H1 (cell line): Measurements from ENCODE around the gene KRTAP4-7. TPM values are rescaled to one million over a fixed set of nuclear protein-coding genes. Genes with fewer than 3 reads are reported as not detected.

Experiments used
- CTCF ChIA-PET: fragments of 300-600 bp; sonication (Branson Sonifier 250); formaldehyde crosslinking; loops from one replicate; lab custom pipeline; 2021; ENCODE audit not compliant: partially characterized antibody; lab: Charles Lee
- POLR2A ChIA-PET: fragments of 300-600 bp; sonication (Branson Sonifier 250); formaldehyde crosslinking; loops from one replicate; lab custom pipeline; 2021; ENCODE audit warnings: inconsistent platforms; ENCODE audit not compliant: partially characterized antibody; lab: Charles Lee
- DNase-seq, 2 experiments: peaks; one replicate each; pipeline versions ENCODE4 v3.0.0 to v3.0.0-alpha.2; 2010 to 2022; ENCODE audit warnings: low spot score in 2 of 2, low read depth in 1 of 2, mixed read lengths in 1 of 2
- FAIRE-seq: peaks from 2 replicates; lab custom pipeline; 2011; peaks lifted over from hg19 to GRCh38; lab: Jason Lieb, UNC
- H2AFZ ChIP-seq: 2 replicates; pipeline ENCODE4 v1.8.1; 2012; ENCODE audit warnings: low read length, inconsistent platforms
- H2AK5ac ChIP-seq: 2 replicates; pipeline ENCODE4 v1.6.1; 2013; ENCODE audit warnings: low read depth, low read length
- H2BK120ac ChIP-seq: replicated peaks from 2 replicates; pipeline ENCODE3; 2013; ENCODE audit warnings: low read depth, low read length, inconsistent platforms
- H2BK12ac ChIP-seq: 2 replicates; pipeline ENCODE4 v1.6.1; 2013; ENCODE audit warnings: low read depth, low read length
- H2BK15ac ChIP-seq: 2 replicates; pipeline ENCODE4 v1.6.1; 2013; ENCODE audit warnings: low read length
- H2BK20ac ChIP-seq: 2 replicates; pipeline ENCODE4 v1.6.1; 2013; ENCODE audit warnings: low read length
- H2BK5ac ChIP-seq: 2 replicates; pipeline ENCODE4 v1.6.1; 2013; ENCODE audit warnings: low read depth, low read length
- H3K14ac ChIP-seq: 2 replicates; pipeline ENCODE4 v1.6.1; 2013; ENCODE audit warnings: inconsistent platforms; ENCODE audit not compliant: insufficient read length
- H3K18ac ChIP-seq: 2 replicates; pipeline ENCODE4 v1.6.1; 2013; ENCODE audit warnings: low read length; ENCODE audit errors: extremely low read depth
- H3K23ac ChIP-seq: 2 replicates; pipeline ENCODE4 v1.6.1; 2013; ENCODE audit warnings: inconsistent platforms; ENCODE audit not compliant: insufficient read length
- H3K23me2 ChIP-seq: 2 replicates; pipeline ENCODE4 v1.6.1; 2013; ENCODE audit warnings: low read depth, low read length
- H3K27ac ChIP-seq: 2 replicates; pipeline ENCODE4 v1.6.1; 2011; ENCODE audit warnings: low read depth, low read length, inconsistent platforms
- H3K27me3 ChIP-seq, 4 experiments: replicated peaks in 1 of 4; 1 replicate in 1 of 4; 2 replicates in 3 of 4; pipeline versions ENCODE4 v1.6.1 to v1.8.1; 2011 to 2013; ENCODE audit warnings: low read length in 3 of 4, mild to moderate bottlenecking in 3 of 4, inconsistent platforms in 2 of 4, mixed read lengths in 2 of 4, moderate library complexity in 1 of 4; ENCODE audit not compliant: control insufficient read depth in 3 of 4, insufficient read depth in 3 of 4; ENCODE audit errors: extremely low read depth in 1 of 4
- H3K36me3 ChIP-seq, 4 experiments: 2 replicates each; pipeline versions ENCODE4 v1.6.1 to v1.8.1; 2011 to 2013; ENCODE audit warnings: mild to moderate bottlenecking in 4 of 4, low read length in 3 of 4, moderate library complexity in 2 of 4, control low read depth in 1 of 4, inconsistent platforms in 1 of 4; ENCODE audit not compliant: insufficient read depth in 4 of 4, control insufficient read depth in 2 of 4
- H3K4ac ChIP-seq: replicated peaks from 2 replicates; pipeline ENCODE3; 2013; ENCODE audit warnings: low read length, low read depth, mixed read lengths, inconsistent platforms; ENCODE audit not compliant: insufficient read length
- H3K4me1 ChIP-seq, 4 experiments: replicated peaks in 1 of 4; 1 replicate in 1 of 4; 2 replicates in 3 of 4; pipeline versions ENCODE4 v1.6.1 to v1.8.1; 2011 to 2013; ENCODE audit warnings: low read length in 3 of 4, inconsistent platforms in 2 of 4, mixed read lengths in 1 of 4; ENCODE audit not compliant: insufficient read depth in 4 of 4, control insufficient read depth in 3 of 4
- H3K4me2 ChIP-seq, 2 experiments: 2 replicates each; pipeline versions ENCODE4 v1.6.1 to v1.8.1; 2011 to 2013; ENCODE audit warnings: low read depth in 2 of 2, low read length in 2 of 2, control low read depth in 1 of 2, inconsistent platforms in 1 of 2, mild to moderate bottlenecking in 1 of 2; ENCODE audit not compliant: insufficient read depth in 1 of 2
- H3K4me3 ChIP-seq, 4 experiments: fragments of 200-600, 300-600 bp in 1 of 4; sonication (generic), shearing (Covaris generic), sonication (Bioruptor Twin) in 1 of 4; 2 replicates each; pipeline versions ENCODE4 v1.5.1 to v1.8.1; 2011 to 2016; ENCODE audit warnings: low read length in 4 of 4, low read depth in 3 of 4, control low read depth in 2 of 4, inconsistent platforms in 2 of 4, mild to moderate bottlenecking in 2 of 4, mixed read lengths in 1 of 4, moderate library complexity in 1 of 4; ENCODE audit not compliant: insufficient read depth in 2 of 4; ENCODE audit errors: extremely low read depth in 1 of 4
- H3K56ac ChIP-seq: replicated peaks from 2 replicates; pipeline ENCODE3; 2013; ENCODE audit warnings: low read depth, mild to moderate bottlenecking, mixed read lengths, low read length, inconsistent platforms; ENCODE audit not compliant: insufficient read length
- H3K79me1 ChIP-seq: 2 replicates; pipeline ENCODE4 v1.6.1; 2013; ENCODE audit warnings: low read depth, low read length, control low read depth
- H3K79me2 ChIP-seq, 2 experiments: 2 replicates each; pipeline versions ENCODE4 v1.6.1 to v1.8.1; 2012 to 2013; ENCODE audit warnings: low read length in 2 of 2, mild to moderate bottlenecking in 2 of 2, inconsistent platforms in 1 of 2; ENCODE audit not compliant: insufficient read depth in 2 of 2, control insufficient read depth in 1 of 2
- H3K9ac ChIP-seq, 4 experiments: replicated peaks in 1 of 4; 1 replicate in 1 of 4; 2 replicates in 3 of 4; pipeline versions ENCODE4 v1.6.1 to v1.8.1; 2011 to 2013; ENCODE audit warnings: low read depth in 3 of 4, low read length in 3 of 4, control low read depth in 2 of 4, mild to moderate bottlenecking in 2 of 4, moderate library complexity in 2 of 4, inconsistent platforms in 1 of 4; ENCODE audit errors: extremely low read depth in 1 of 4
- H3K9me3 ChIP-seq, 2 experiments: 2 replicates each; pipeline versions ENCODE4 v1.6.1 to v1.8.1; 2012 to 2013; ENCODE audit warnings: mild to moderate bottlenecking in 2 of 2, moderate library complexity in 2 of 2, control low read depth in 1 of 2, inconsistent platforms in 1 of 2, low read depth in 1 of 2, low read length in 1 of 2, mixed read lengths in 1 of 2; ENCODE audit not compliant: insufficient read depth in 2 of 2
- H4K20me1 ChIP-seq, 2 experiments: replicated peaks in 1 of 2; 2 replicates each; pipeline versions ENCODE3 to v1.8.1; 2011 to 2013; ENCODE audit warnings: inconsistent platforms in 2 of 2, low read length in 2 of 2, mild to moderate bottlenecking in 1 of 2; ENCODE audit not compliant: insufficient read depth in 2 of 2, control insufficient read depth in 1 of 2
- H4K5ac ChIP-seq: 2 replicates; pipeline ENCODE4 v1.6.1; 2013; ENCODE audit warnings: low read length, low read depth, mixed read lengths, inconsistent platforms; ENCODE audit not compliant: insufficient read length
- H4K8ac ChIP-seq: 2 replicates; pipeline ENCODE4 v1.8.0; 2013; ENCODE audit warnings: mild to moderate bottlenecking, moderate library complexity, low read length, inconsistent platforms; ENCODE audit not compliant: insufficient read depth; ENCODE audit errors: extremely low read depth
- H4K91ac ChIP-seq: replicated peaks from 2 replicates; pipeline ENCODE3; 2013; ENCODE audit warnings: low read length, mixed read lengths, inconsistent platforms; ENCODE audit not compliant: insufficient read length
- CBX8 ChIP-seq: fragments of 300-800, 300-1000 bp; sonication (generic); IDR thresholded peaks from 2 replicates; pipeline ENCODE4 v1.7.1; 2016; ENCODE audit warnings: low read depth, low read length, borderline replicate concordance
- EGR1 ChIP-seq: IDR thresholded peaks from 2 replicates; pipeline ENCODE4 v1.6.1; 2011; ENCODE audit warnings: low read depth, low read length, borderline replicate concordance
- FOSL1 ChIP-seq: IDR thresholded peaks from 2 replicates; pipeline ENCODE4 v1.6.1; 2011; ENCODE audit warnings: mild to moderate bottlenecking, low read depth, low read length, moderate library complexity; ENCODE audit not compliant: insufficient read depth
- JUND ChIP-seq: IDR thresholded peaks from 2 replicates; pipeline ENCODE4 v1.6.1; 2011; ENCODE audit warnings: mild to moderate bottlenecking, improper control_type of control experiment, low read length
- POU5F1 ChIP-seq: IDR thresholded peaks from 2 replicates; pipeline ENCODE4 v1.6.1; 2011; ENCODE audit warnings: low read depth, mild to moderate bottlenecking, low read length, moderate library complexity
- RAD21 ChIP-seq, 2 experiments: IDR thresholded peaks in 1 of 2; conservative IDR thresholded peaks in 1 of 2; 2 replicates each; pipeline ENCODE4 v1.6.1; 2011; ENCODE audit warnings: low read depth in 2 of 2, low read length in 2 of 2, improper control_type of control experiment in 1 of 2, inconsistent platforms in 1 of 2, mild to moderate bottlenecking in 1 of 2, moderate library complexity in 1 of 2
- TEAD4 ChIP-seq: IDR thresholded peaks from 2 replicates; pipeline ENCODE4 v1.6.1; 2012; ENCODE audit warnings: low read depth, low read length, inconsistent platforms, mixed read lengths
- WGBS, 2 experiments: shearing (Covaris generic) in 1 of 2; methylation state at CpG; one replicate each; pipeline versions ENCODE4 v1.1.6 to v1.1.7; 2013 to 2015; ENCODE audit warnings: low lambda C conversion rate in 2 of 2, mixed read lengths in 2 of 2, inconsistent platforms in 1 of 2, low coverage in 1 of 2, missing lambda C conversion rate in 1 of 2; ENCODE audit not compliant: insufficient replicate concordance in 2 of 2, insufficient coverage in 1 of 2, insufficient read length in 1 of 2; ENCODE audit errors: extremely low coverage in 1 of 2, missing lambda C conversion rate in 1 of 2; 5-methylcytosine and 5-hydroxymethylcytosine counted together
- polyA plus RNA-seq, 7 experiments: library from polyadenylated mRNA; depleted of rRNA in 3 of 7; stranded (reverse) in 5 of 7; unstranded in 2 of 7; fragments of >200 nt in 5 of 7; fragments of 200-250 nt in 2 of 7; gene quantifications; 1 replicate in 5 of 7; 2 replicates in 1 of 7; 4 replicates in 1 of 7; pipeline versions ENCODE4 v1.2.1 to v1.2.3, GENCODE V29; 2011 to 2013; ENCODE audit warnings: missing spikeins in 2 of 7, mixed read lengths in 2 of 7
- total RNA-seq: library from RNA; stranded (reverse); fragmentation: NEBNext Ultra II Directional; extraction: Animal tissue kit (Norgen Biotek cat#: 25700); gene quantifications from 2 replicates; pipeline ENCODE4 v1.2.1, GENCODE V29; 2021
- TF ChIP-seq, protein P1 (sequence below): IDR thresholded peaks from 2 replicates; pipeline ENCODE4 v1.6.1; 2011; ENCODE audit warnings: low read length, improper control_type of control experiment
- TF ChIP-seq, protein P2 (sequence below): IDR thresholded peaks from 2 replicates; pipeline ENCODE4 v1.6.1; 2011; ENCODE audit warnings: low read depth, mild to moderate bottlenecking, low read length; ENCODE audit not compliant: insufficient read depth

KRTAP4-7 gene
- total and polyA plus RNA-seq, 2 of the 8 experiments (the other 6 are each of a cell fraction or from before 2014, with no cell fraction given) = not detected

DNA sequence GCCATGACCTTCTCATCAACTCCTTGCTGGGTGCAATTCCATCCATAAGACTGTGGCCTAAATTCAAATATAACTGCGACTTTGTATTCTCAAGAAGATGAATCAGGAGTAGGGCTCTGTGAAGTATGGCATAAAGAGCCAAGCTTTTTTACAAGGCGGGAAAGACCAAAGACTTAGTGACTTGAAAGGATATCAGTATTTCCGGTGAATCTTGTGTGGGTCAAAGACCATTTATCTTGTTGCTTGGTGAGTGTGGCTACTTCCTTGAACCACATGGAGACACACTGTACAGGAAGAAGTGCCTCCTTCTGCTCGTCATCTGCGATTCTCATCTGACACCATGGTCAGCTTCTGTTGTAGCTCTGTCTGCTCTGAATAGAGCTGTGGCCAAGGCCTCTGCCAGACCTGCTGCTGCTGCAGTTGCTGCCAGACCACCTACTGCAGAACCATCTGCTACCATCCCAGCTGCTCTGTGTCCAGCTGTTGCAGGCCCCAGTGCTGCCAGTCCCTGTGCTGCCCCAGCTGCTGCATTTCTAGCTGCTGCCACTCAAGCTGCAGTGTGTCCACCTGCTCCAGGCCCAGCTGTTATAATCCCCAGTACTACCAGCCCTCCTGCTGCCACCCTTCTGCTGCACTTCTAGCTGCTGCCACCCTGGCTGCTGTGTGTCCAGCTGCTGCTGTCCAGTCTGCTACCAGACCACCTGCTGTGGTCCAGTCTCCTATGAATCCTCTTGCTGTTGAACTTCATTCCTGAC lies 12.2 kb upstream of the KRTAP4-7 start:
- no peak overlapping the region for H4K91ac ChIP-seq
- no peaks in the 10 kb centered on the region for H3K23me2 ChIP-seq
- no peak overlapping the region for H3K4me3 ChIP-seq
- H4K5ac ChIP-seq = no peak overlapping the region
- DNase-seq (no peak), FAIRE-seq (no peak)
- no peaks in the 10 kb centered on the region for H4K20me1 ChIP-seq
- no peak overlapping the region for H3K14ac ChIP-seq
- TF ChIP-seq FOSL1 = no peak
- TF ChIP-seq TEAD4 = no peak
- no peak for TF ChIP-seq CBX8
- TF ChIP-seq, protein P1, sequence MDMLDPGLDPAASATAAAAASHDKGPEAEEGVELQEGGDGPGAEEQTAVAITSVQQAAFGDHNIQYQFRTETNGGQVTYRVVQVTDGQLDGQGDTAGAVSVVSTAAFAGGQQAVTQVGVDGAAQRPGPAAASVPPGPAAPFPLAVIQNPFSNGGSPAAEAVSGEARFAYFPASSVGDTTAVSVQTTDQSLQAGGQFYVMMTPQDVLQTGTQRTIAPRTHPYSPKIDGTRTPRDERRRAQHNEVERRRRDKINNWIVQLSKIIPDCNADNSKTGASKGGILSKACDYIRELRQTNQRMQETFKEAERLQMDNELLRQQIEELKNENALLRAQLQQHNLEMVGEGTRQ = no peak
- no peak for TF ChIP-seq JUND
- TF ChIP-seq, protein P2, sequence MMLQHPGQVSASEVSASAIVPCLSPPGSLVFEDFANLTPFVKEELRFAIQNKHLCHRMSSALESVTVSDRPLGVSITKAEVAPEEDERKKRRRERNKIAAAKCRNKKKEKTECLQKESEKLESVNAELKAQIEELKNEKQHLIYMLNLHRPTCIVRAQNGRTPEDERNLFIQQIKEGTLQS = no peak
- no peak for TF ChIP-seq EGR1
- TF ChIP-seq POU5F1 = no peak
- TF ChIP-seq RAD21 (IDR thresholded peaks at IDR 0.05 in 1 of 2, conservative IDR thresholded peaks at IDR 0.05 in 1 of 2; ENCODE audit: low read depth in 2 of 2, low read length in 2 of 2) = no peak
- no peak overlapping the region for H2BK5ac ChIP-seq
- H2BK120ac ChIP-seq = no peak overlapping the region
- no peak overlapping the region; the same call in 1 of the 2 replicates for H2BK15ac ChIP-seq
- H3K9me3 ChIP-seq = no peaks in the 10 kb centered on the region
- H2BK20ac ChIP-seq = no peak overlapping the region
- ChIA-PET CTCF (interaction anchor here (0.6 kb wide), 1 partner anchor 184 kb away, joined by 3 read pairs; no protein-coding TSS in a partner anchor), POLR2A (no interaction called here)
- no peak overlapping the region for H3K56ac ChIP-seq
- no peak overlapping the region for H2BK12ac ChIP-seq
- H4K8ac ChIP-seq = no peak overlapping the region
- no peaks in the 10 kb centered on the region for H3K4me1 ChIP-seq
- no peak overlapping the region for H3K23ac ChIP-seq
- no peaks in the 10 kb centered on the region for H3K27me3 ChIP-seq
- H3K79me1 ChIP-seq = no peaks in the 10 kb centered on the region
- H2AFZ ChIP-seq = no peak overlapping the region
- no peaks in the 10 kb centered on the region for H3K79me2 ChIP-seq
- 88% methylated on average over 5 of the region's 5 CpGs; no CpG with 5 or more reads in 1 of the 2 experiments for whole genome bisulfite sequencing, 2 experiments
- H2AK5ac ChIP-seq = no peak overlapping the region
- H3K18ac ChIP-seq = no peak overlapping the region
- H3K4me2 ChIP-seq = no peak overlapping the region
- no peak overlapping the region for H3K4ac ChIP-seq
- no peak overlapping the region for H3K9ac ChIP-seq
- H3K27ac ChIP-seq = no peak overlapping the region
- no peaks in the 10 kb centered on the region for H3K36me3 ChIP-seq
